SK-N-SH treated with all-trans-retinoic acid at 6 μM for 48 hours (cell line): Measurements from ENCODE around the gene RSPH9.

ENCODE experiments used
- OSR1 ChIP-seq: fragments of 250-450 bp; sonication (Bioruptor Pico); IDR thresholded peaks from 2 replicates; pipeline ENCODE4 v1.8.0; 2022; ENCODE audit warnings: moderate library complexity, mild to moderate bottlenecking, inconsistent platforms
- TOX ChIP-seq: fragments of 250-450 bp; sonication (Bioruptor Pico); IDR thresholded peaks from 2 replicates; pipeline ENCODE4 v1.8.0; 2021; ENCODE audit warnings: mild to moderate bottlenecking, moderate library complexity, borderline replicate concordance
- ZFP30 ChIP-seq: fragments of 450-650 bp; formaldehyde crosslinking; IDR thresholded peaks from 2 replicates; pipeline ENCODE4 v1.5.0; 2022; ENCODE audit warnings: mild to moderate bottlenecking, moderate library complexity
- TF ChIP-seq, protein P1 (sequence below): fragments of 250-450 bp; sonication (Bioruptor Pico); IDR thresholded peaks from 2 replicates; pipeline ENCODE4 v1.5.1; 2020; ENCODE audit warnings: low read depth, mild to moderate bottlenecking, moderate library complexity
- TF ChIP-seq, protein P2 (sequence below): fragments of 250-450 bp; sonication (Bioruptor Pico); IDR thresholded peaks from 2 replicates; pipeline ENCODE4 v1.8.0; 2020; ENCODE audit warnings: mild to moderate bottlenecking, moderate library complexity, borderline replicate concordance

DNA sequence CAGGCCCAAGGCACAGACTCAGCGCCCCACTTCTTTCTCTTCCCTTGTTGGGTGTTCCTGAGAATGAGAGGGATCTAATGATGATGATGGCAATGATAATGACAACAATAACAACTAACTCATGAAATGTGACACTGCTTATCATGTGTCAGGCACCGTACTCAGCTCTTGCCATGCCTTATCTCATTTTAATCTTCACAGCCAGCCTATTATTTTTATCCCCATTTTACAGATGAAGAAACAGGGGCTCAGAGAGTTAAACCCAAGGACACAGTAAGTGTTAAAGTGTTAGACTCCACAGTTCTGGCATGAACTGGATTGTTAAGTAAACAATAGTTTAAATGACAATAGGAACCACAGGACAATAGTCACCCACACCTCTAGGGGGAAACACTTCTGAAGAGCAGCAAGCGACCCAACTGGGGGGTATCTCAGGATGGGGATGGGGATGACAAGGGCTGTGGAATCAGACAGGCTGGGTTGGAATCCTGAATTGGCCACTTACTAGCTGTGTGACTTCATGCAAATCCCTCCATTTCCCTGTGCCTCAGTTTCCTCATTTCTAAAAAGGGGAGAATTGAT is 12.5 kb downstream of the RSPH9 start:
- TF ChIP-seq, protein P1, sequence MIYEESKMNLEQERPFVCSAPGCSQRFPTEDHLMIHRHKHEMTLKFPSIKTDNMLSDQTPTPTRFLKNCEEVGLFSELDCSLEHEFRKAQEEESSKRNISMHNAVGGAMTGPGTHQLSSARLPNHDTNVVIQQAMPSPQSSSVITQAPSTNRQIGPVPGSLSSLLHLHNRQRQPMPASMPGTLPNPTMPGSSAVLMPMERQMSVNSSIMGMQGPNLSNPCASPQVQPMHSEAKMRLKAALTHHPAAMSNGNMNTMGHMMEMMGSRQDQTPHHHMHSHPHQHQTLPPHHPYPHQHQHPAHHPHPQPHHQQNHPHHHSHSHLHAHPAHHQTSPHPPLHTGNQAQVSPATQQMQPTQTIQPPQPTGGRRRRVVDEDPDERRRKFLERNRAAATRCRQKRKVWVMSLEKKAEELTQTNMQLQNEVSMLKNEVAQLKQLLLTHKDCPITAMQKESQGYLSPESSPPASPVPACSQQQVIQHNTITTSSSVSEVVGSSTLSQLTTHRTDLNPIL (CRISPR knock-in tag), result no peak
- no peak for TF ChIP-seq TOX (CRISPR knock-in tag)
- TF ChIP-seq, protein P2, sequence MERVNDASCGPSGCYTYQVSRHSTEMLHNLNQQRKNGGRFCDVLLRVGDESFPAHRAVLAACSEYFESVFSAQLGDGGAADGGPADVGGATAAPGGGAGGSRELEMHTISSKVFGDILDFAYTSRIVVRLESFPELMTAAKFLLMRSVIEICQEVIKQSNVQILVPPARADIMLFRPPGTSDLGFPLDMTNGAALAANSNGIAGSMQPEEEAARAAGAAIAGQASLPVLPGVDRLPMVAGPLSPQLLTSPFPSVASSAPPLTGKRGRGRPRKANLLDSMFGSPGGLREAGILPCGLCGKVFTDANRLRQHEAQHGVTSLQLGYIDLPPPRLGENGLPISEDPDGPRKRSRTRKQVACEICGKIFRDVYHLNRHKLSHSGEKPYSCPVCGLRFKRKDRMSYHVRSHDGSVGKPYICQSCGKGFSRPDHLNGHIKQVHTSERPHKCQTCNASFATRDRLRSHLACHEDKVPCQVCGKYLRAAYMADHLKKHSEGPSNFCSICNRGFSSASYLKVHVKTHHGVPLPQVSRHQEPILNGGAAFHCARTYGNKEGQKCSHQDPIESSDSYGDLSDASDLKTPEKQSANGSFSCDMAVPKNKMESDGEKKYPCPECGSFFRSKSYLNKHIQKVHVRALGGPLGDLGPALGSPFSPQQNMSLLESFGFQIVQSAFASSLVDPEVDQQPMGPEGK (CRISPR knock-in tag), result no peak
- TF ChIP-seq OSR1 (CRISPR knock-in tag), result no peak
- no peak for TF ChIP-seq ZFP30 (CRISPR knock-in tag)
